ENCODE data around the gene PAWR.
"Not testable (repeated sequence)": the region's sequence is repeated elsewhere in the genome, so short reads cannot be mapped to it uniquely, and the experiment has no call there.

The PAWR gene

GRCh38 chr12:79657136-79657535 lies 33.6 kb downstream of the PAWR start:
- no peak for TF ChIP-seq CTCF (IDR thresholded peaks at IDR 0.05; ENCODE audit: extremely low read depth, insufficient read depth, missing control alignments)

GRCh38 chr12:79655036-79655435 lies 35.7 kb downstream of the PAWR start:
- DNase-seq (ENCODE audit: low spot score), result no peak
- TF ChIP-seq CTCF (IDR thresholded peaks at IDR 0.05; ENCODE audit: extremely low read depth, insufficient read depth, missing control alignments), result no peak
- in situ Hi-C loops (cut with MboI; ENCODE audit: low pct_unique_long_range_greater_than_20kb, low sequenced_read_pairs, unreplicated experiment), result no loop called here

More at GRCh38 chr12:79657136-79657535, 33.6 kb downstream of the PAWR start:
- in situ Hi-C loops (cut with MboI; ENCODE audit: low pct_unique_long_range_greater_than_20kb, low sequenced_read_pairs, unreplicated experiment), result no loop called here
- no peak for DNase-seq (ENCODE audit: low spot score)

GRCh38 chr12:79652521-79652920 lies 38.2 kb downstream of the PAWR start:
- TF ChIP-seq CTCF (IDR thresholded peaks at IDR 0.05; ENCODE audit: extremely low read depth, insufficient read depth, missing control alignments), result no peak
- in situ Hi-C loops (cut with MboI; ENCODE audit: low pct_unique_long_range_greater_than_20kb, low sequenced_read_pairs, unreplicated experiment), result no loop called here
- no peak for DNase-seq (ENCODE audit: low spot score)

- no peak for DNase-seq (ENCODE audit: low spot score)
- no peak for TF ChIP-seq CTCF (IDR thresholded peaks at IDR 0.05; ENCODE audit: extremely low read depth, insufficient read depth, missing control alignments)
- in situ Hi-C loops (cut with MboI; ENCODE audit: low pct_unique_long_range_greater_than_20kb, low sequenced_read_pairs, unreplicated experiment), result no loop called here
Measured at GRCh38 chr12:79650440-79650839, 40.3 kb downstream of the PAWR start.

- DNase-seq (ENCODE audit: low spot score), result no peak
- TF ChIP-seq CTCF (IDR thresholded peaks at IDR 0.05; ENCODE audit: extremely low read depth, insufficient read depth, missing control alignments), result no peak
- in situ Hi-C loops (cut with MboI; ENCODE audit: low pct_unique_long_range_greater_than_20kb, low sequenced_read_pairs, unreplicated experiment), result no loop called here
Measured at GRCh38 chr12:79648881-79649280, 41.9 kb downstream of the PAWR start.

GRCh38 chr12:79646843-79647242 lies 43.9 kb downstream of the PAWR start:
- DNase-seq (ENCODE audit: low spot score); in situ Hi-C loops (cut with MboI; ENCODE audit: low pct_unique_long_range_greater_than_20kb, low sequenced_read_pairs, unreplicated experiment): not testable (repeated sequence)

- in situ Hi-C loops (cut with MboI; ENCODE audit: low pct_unique_long_range_greater_than_20kb, low sequenced_read_pairs, unreplicated experiment), result no loop called here
- TF ChIP-seq CTCF (IDR thresholded peaks at IDR 0.05; ENCODE audit: extremely low read depth, insufficient read depth, missing control alignments), result no peak
- no peak for DNase-seq (ENCODE audit: low spot score)
Measured at GRCh38 chr12:79645235-79645630, 45.5 kb downstream of the PAWR start.
